Measurements from ENCODE around the gene DUSP23.

GRCh38 chr1:159804924-159805323 is 24.2 kb downstream of the DUSP23 start:
- TF ChIP-seq, protein P1, sequence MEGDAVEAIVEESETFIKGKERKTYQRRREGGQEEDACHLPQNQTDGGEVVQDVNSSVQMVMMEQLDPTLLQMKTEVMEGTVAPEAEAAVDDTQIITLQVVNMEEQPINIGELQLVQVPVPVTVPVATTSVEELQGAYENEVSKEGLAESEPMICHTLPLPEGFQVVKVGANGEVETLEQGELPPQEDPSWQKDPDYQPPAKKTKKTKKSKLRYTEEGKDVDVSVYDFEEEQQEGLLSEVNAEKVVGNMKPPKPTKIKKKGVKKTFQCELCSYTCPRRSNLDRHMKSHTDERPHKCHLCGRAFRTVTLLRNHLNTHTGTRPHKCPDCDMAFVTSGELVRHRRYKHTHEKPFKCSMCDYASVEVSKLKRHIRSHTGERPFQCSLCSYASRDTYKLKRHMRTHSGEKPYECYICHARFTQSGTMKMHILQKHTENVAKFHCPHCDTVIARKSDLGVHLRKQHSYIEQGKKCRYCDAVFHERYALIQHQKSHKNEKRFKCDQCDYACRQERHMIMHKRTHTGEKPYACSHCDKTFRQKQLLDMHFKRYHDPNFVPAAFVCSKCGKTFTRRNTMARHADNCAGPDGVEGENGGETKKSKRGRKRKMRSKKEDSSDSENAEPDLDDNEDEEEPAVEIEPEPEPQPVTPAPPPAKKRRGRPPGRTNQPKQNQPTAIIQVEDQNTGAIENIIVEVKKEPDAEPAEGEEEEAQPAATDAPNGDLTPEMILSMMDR (IDR thresholded peaks at IDR 0.05) = no peak
- TF ChIP-seq ZFX (IDR thresholded peaks at IDR 0.05; ENCODE audit: borderline replicate concordance) = no peak

Data from 22Rv1 (cell line).